H1 (cell line): ENCODE results near the gene DRC1. TPM values are rescaled to one million over a fixed set of nuclear protein-coding genes. Genes with fewer than 3 reads are reported as not detected.

Experiments
- ATF3 ChIP-seq: IDR thresholded peaks from 2 replicates; pipeline ENCODE4 v1.6.1; 2011; ENCODE audit warnings: low read depth, mild to moderate bottlenecking, low read length; ENCODE audit not compliant: insufficient read depth
- CEBPB ChIP-seq: IDR thresholded peaks from 2 replicates; pipeline ENCODE4 v1.6.1; 2012; ENCODE audit warnings: low read depth, low read length
- EZH2 ChIP-seq: fragments of 200-600 bp; sonication (generic); IDR thresholded peaks from 2 replicates; pipeline ENCODE4 v1.7.1; 2012; ENCODE audit warnings: low read depth, mild to moderate bottlenecking, moderate library complexity, low read length, inconsistent platforms; ENCODE audit not compliant: severe bottlenecking
- JUN ChIP-seq: IDR thresholded peaks from 2 replicates; pipeline ENCODE4 v1.6.1; 2011; ENCODE audit warnings: low read depth, mild to moderate bottlenecking, improper control_type of control experiment, low read length
- PHF8 ChIP-seq: fragments of 200-600 bp; sonication (generic); conservative IDR thresholded peaks from 2 replicates; pipeline ENCODE4 v1.7.1; 2012; ENCODE audit warnings: low read depth, mild to moderate bottlenecking, inconsistent platforms, low read length, moderate library complexity
- SP4 ChIP-seq: IDR thresholded peaks from 2 replicates; pipeline ENCODE4 v1.6.1; 2012; ENCODE audit warnings: low read length, inconsistent platforms
- polyA plus RNA-seq, 7 experiments: library from polyadenylated mRNA; depleted of rRNA in 3 of 7; stranded (reverse) in 5 of 7; unstranded in 2 of 7; fragments of >200 nt in 5 of 7; fragments of 200-250 nt in 2 of 7; gene quantifications; 1 replicate in 5 of 7; 2 replicates in 1 of 7; 4 replicates in 1 of 7; pipeline versions ENCODE4 v1.2.1 to v1.2.3, GENCODE V29; 2011 to 2013; ENCODE audit warnings: missing spikeins in 2 of 7, mixed read lengths in 2 of 7
- total RNA-seq: library from RNA; stranded (reverse); fragmentation: NEBNext Ultra II Directional; extraction: Animal tissue kit (Norgen Biotek cat#: 25700); gene quantifications from 2 replicates; pipeline ENCODE4 v1.2.1, GENCODE V29; 2021

Gene DRC1
- total and polyA plus RNA-seq, 2 of the 8 experiments (the other 6 are each of a cell fraction or from before 2014, with no cell fraction given), result 0.08 TPM; not detected in 1

- TF ChIP-seq EZH2 (no peak), PHF8 (no peak), ATF3 (no peak), SP4 (no peak), JUN (no peak), CEBPB (no peak)
These were observed 37.1 kb upstream of the DRC1 start (continued) for GRCh38 chr2:26364669-26365068.
